HepG2 (cell line): ENCODE measurements around the gene NFATC2. TPM values are rescaled to one million over a fixed set of nuclear protein-coding genes. Genes with fewer than 3 reads are reported as not detected.
A peak's percentile ranks its signal among the peaks of the same experiment; 100 is the strongest.

ENCODE experiments used
- ATAC-seq: fragments of 200-7000 bp; cut with Tn5 transposase; 3 replicates; pipeline ENCODE4 v1.9.1; 2020; ENCODE audit warnings: mild to moderate bottlenecking, moderate library complexity
- BruUV-seq: library from RNA; stranded (reverse); fragments of 400-500 nt; replicated peaks from 2 replicates; lab custom pipeline; 2021; lab: Mats Ljungman, UMichigan
- CTCF ChIA-PET: fragments of 300-600 bp; formaldehyde crosslinking; extraction: SDS; loops from one replicate; lab custom pipeline; 2021; ENCODE audit warnings: low total read pairs, inconsistent platforms, low intra/inter-chr PET ratio; lab: Yijun Ruan, JAX
- POLR2A ChIA-PET: fragments of 350-600 bp; sonication (Branson Sonifier 250); formaldehyde crosslinking; loops from one replicate; lab custom pipeline; 2020; ENCODE audit warnings: antibody characterized with exemption, inconsistent platforms; lab: Yijun Ruan, JAX
- DNase-seq: peaks from one replicate; pipeline ENCODE4 v3.0.0-alpha.2; 2015; ENCODE audit warnings: low spot score
- FAIRE-seq: peaks from 3 replicates; lab custom pipeline; 2011; peaks lifted over from hg19 to GRCh38; lab: Jason Lieb, UNC
- H2AFZ ChIP-seq: one replicate; pipeline ENCODE4 v1.6.1; 2011; ENCODE audit warnings: low read length, inconsistent platforms
- H3K27ac ChIP-seq: fragments of 300-600 bp; 3 replicates; pipeline ENCODE4 v1.8.0; 2011; ENCODE audit warnings: mixed run types, mild to moderate bottlenecking, mixed read lengths, low read length, inconsistent platforms; ENCODE audit not compliant: insufficient read depth; ENCODE audit errors: extremely low read length
- H3K27me3 ChIP-seq, 2 experiments: fragments of 200-600 bp in 1 of 2; 2 replicates in 1 of 2; 3 replicates in 1 of 2; pipeline versions ENCODE4 v1.6.0 to v1.8.0; 2011; ENCODE audit warnings: low read length in 2 of 2, mild to moderate bottlenecking in 2 of 2, moderate library complexity in 2 of 2, inconsistent platforms in 1 of 2; ENCODE audit not compliant: insufficient read depth in 2 of 2, control insufficient read depth in 1 of 2
- H3K36me3 ChIP-seq, 2 experiments: fragments of 200-600 bp in 1 of 2; replicated peaks in 1 of 2; 2 replicates in 1 of 2; 3 replicates in 1 of 2; pipeline versions ENCODE4 v1.5.1 to v1.8.0; 2011; ENCODE audit warnings: low read length in 2 of 2, inconsistent platforms in 1 of 2; ENCODE audit not compliant: insufficient read depth in 2 of 2, control insufficient read depth in 1 of 2
- H3K4me1 ChIP-seq: 2 replicates; pipeline ENCODE4 v1.5.1; 2012; ENCODE audit warnings: low read length, inconsistent platforms; ENCODE audit not compliant: insufficient read depth
- H3K4me2 ChIP-seq: 2 replicates; pipeline ENCODE4 v1.6.0; 2011; ENCODE audit warnings: low read depth, low read length, inconsistent platforms
- H3K4me3 ChIP-seq, 3 experiments: fragments of 200-600 bp in 1 of 3; sonication (generic), shearing (Covaris generic) in 1 of 3; replicated peaks in 1 of 3; 2 replicates each; pipeline ENCODE4 v1.5.1; 2011 to 2016; ENCODE audit warnings: low read length in 3 of 3, inconsistent platforms in 2 of 3, low read depth in 2 of 3, mild to moderate bottlenecking in 2 of 3, control low read depth in 1 of 3, mixed read lengths in 1 of 3; ENCODE audit not compliant: insufficient read depth in 1 of 3
- H3K79me2 ChIP-seq: one replicate; pipeline ENCODE4 v1.6.1; 2011; ENCODE audit warnings: low read length, inconsistent platforms; ENCODE audit not compliant: insufficient read depth
- H3K9ac ChIP-seq: 2 replicates; pipeline ENCODE4 v1.6.0; 2011; ENCODE audit warnings: mild to moderate bottlenecking, low read depth, low read length, inconsistent platforms; ENCODE audit not compliant: insufficient read depth
- H3K9me3 ChIP-seq: 2 replicates; pipeline ENCODE4 v1.5.1; 2012; ENCODE audit warnings: mild to moderate bottlenecking, low read length
- H4K20me1 ChIP-seq: 2 replicates; pipeline ENCODE4 v1.6.0; 2011; ENCODE audit warnings: inconsistent platforms, mild to moderate bottlenecking, low read length, moderate library complexity; ENCODE audit not compliant: insufficient read depth
- ATAD3A ChIP-seq: sonication (generic); formaldehyde crosslinking; IDR thresholded peaks from 2 replicates; pipeline ENCODE4 v1.4.0; 2020; ENCODE audit warnings: missing genetic modification reagents
- ISL2 ChIP-seq: sonication (generic); formaldehyde crosslinking; IDR thresholded peaks from 2 replicates; pipeline ENCODE4 v1.5.0; 2020; ENCODE audit warnings: missing genetic modification reagents
- MAFF ChIP-seq: IDR thresholded peaks from 2 replicates; pipeline ENCODE4 v1.6.1; 2011; ENCODE audit warnings: low read depth, low read length, improper control_type of control experiment
- MAFK ChIP-seq, 2 experiments: IDR thresholded peaks in 1 of 2; conservative IDR thresholded peaks in 1 of 2; 2 replicates each; pipeline ENCODE4 v1.6.1; 2011; ENCODE audit warnings: improper control_type of control experiment in 2 of 2, low read length in 2 of 2
- REXO4 ChIP-seq: sonication (generic); formaldehyde crosslinking; IDR thresholded peaks from 2 replicates; pipeline ENCODE4 v1.8.0; 2022; ENCODE audit warnings: missing genetic modification reagents, mild to moderate bottlenecking, borderline replicate concordance
- ZNF101 ChIP-seq: sonication (generic); formaldehyde crosslinking; IDR thresholded peaks from 2 replicates; pipeline ENCODE4 v1.4.0; 2020; ENCODE audit warnings: mild to moderate bottlenecking, low read depth, missing genetic modification reagents, borderline replicate concordance
- ZNF232 ChIP-seq: sonication (generic); formaldehyde crosslinking; IDR thresholded peaks from 2 replicates; pipeline ENCODE4 v1.4.0; 2020; ENCODE audit warnings: missing genetic modification reagents, borderline replicate concordance
- ZNF605 ChIP-seq: sonication (generic); formaldehyde crosslinking; IDR thresholded peaks from 2 replicates; pipeline ENCODE4 v1.8.0; 2022; ENCODE audit warnings: mild to moderate bottlenecking, missing genetic modification reagents
- WGBS: methylation state at CpG from one replicate; pipeline ENCODE4 v1.1.6; 2017; ENCODE audit warnings: low lambda C conversion rate; 5-methylcytosine and 5-hydroxymethylcytosine counted together
- in situ Hi-C: cut with HindIII; loops from 2 replicates; pipeline ENCODE4 v1.10.0; 2017; ENCODE audit warnings: low pct_unique_long_range_greater_than_20kb; ENCODE audit not compliant: extremely low pct_ligation_motif_present
- intact Hi-C: fragments of 100-400 bp; cut with micrococcal nuclease; formaldehyde crosslinking; loops from one replicate; pipeline ENCODE4 v1.10.0; 2022; ENCODE audit not compliant: unreplicated experiment
- polyA plus RNA-seq, 8 experiments: library from polyadenylated mRNA; depleted of rRNA in 3 of 8; stranded (reverse) in 7 of 8; unstranded in 1 of 8; fragments of >200 nt; fragmentation: Illumina TruSeq in 4 of 8; extraction: Trizol in 4 of 8; gene quantifications; 2 replicates each; pipeline versions ENCODE4 v1.2.1 to v1.2.3, GENCODE V29; 2011 to 2016; ENCODE audit warnings: low read depth in 4 of 8, missing spikeins in 1 of 8, mixed read lengths in 1 of 8; ENCODE audit not compliant: insufficient read depth in 1 of 8
- total RNA-seq, 5 experiments: library from RNA; depleted of rRNA; stranded (reverse); fragments of >200 nt; fragmentation: Illumina TruSeq; extraction: Trizol; gene quantifications; 2 replicates each; pipeline ENCODE4 v1.2.3, GENCODE V29; 2016; ENCODE audit warnings: low read depth in 1 of 5
- TF ChIP-seq, protein P1 (sequence below): sonication (generic); formaldehyde crosslinking; IDR thresholded peaks from 2 replicates; pipeline ENCODE4 v1.4.0; 2020; ENCODE audit warnings: mild to moderate bottlenecking, missing genetic modification reagents

The NFATC2 gene
- total and polyA plus RNA-seq, 2 of the 13 experiments (the other 11 are each of a cell fraction or from before 2014, with no cell fraction given) = 1.9 to 3.3 TPM

DNA sequence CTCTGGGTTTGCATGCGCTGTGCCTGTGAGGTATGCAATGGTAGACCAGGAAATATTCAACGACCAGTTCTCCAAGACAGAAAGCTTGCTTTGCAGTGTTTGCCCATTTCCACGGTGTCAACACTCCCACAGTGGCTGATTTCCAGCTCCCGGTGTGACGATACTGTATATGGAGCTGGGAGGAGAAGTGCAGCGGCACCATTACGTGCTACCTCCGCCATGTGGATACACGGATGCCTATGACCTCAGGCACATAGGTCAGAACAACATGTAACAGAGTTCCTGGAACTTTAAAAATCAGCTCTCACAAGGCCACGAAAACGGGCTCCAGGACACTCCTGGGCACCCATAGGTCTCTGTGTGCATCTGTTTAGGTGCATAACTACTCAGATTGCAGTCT lies 51.1 kb downstream of the NFATC2 start:
- ATAC-seq (no peak), FAIRE-seq (no peak)
- H3K27ac ChIP-seq = no peak overlapping the region
- in situ Hi-C loops = no loop called here
- no peak overlapping the region for H2AFZ ChIP-seq
- no peaks in the 10 kb centered on the region for H3K79me2 ChIP-seq
- BruUV-seq = no TSS peak
- POLR2A ChIA-PET = no interaction called here
- no peaks in the 10 kb centered on the region for H3K27me3 ChIP-seq
- H3K36me3 ChIP-seq = peaks cover 2 to 3% of the 10 kb centered on the region in 2 experiments; a peak in 1 of 5 replicates
- no peaks in the 10 kb centered on the region for H4K20me1 ChIP-seq
- peak; percentile 30; the same call in 1 of the 2 replicates for TF ChIP-seq ZNF605 (CRISPR knock-in tag)
- TF ChIP-seq ISL2 (CRISPR knock-in tag) = no peak
- TF ChIP-seq, protein P1, sequence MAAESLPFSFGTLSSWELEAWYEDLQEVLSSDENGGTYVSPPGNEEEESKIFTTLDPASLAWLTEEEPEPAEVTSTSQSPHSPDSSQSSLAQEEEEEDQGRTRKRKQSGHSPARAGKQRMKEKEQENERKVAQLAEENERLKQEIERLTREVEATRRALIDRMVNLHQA (CRISPR knock-in tag) = no peak
- no peak for TF ChIP-seq ZNF232
- TF ChIP-seq ATAD3A = no peak
- no peak for TF ChIP-seq REXO4 (CRISPR knock-in tag)
- TF ChIP-seq, all 625 proteins: peak for 1
- H3K4me1 ChIP-seq = no peaks in the 10 kb centered on the region
- no peak overlapping the region for H3K9ac ChIP-seq
- H3K4me3 ChIP-seq = no peak overlapping the region
- WGBS = 95% methylated on average over 11 of the region's 11 CpGs
- intact Hi-C loops = loop anchor here (5.0 kb wide), 1 partner anchor 471 kb away; no protein-coding TSS in a partner anchor
- no peaks in the 10 kb centered on the region for H3K9me3 ChIP-seq
- CTCF ChIA-PET = no interaction called here
- H3K4me2 ChIP-seq = no peak overlapping the region
- DNase-seq = no peak

DNA sequence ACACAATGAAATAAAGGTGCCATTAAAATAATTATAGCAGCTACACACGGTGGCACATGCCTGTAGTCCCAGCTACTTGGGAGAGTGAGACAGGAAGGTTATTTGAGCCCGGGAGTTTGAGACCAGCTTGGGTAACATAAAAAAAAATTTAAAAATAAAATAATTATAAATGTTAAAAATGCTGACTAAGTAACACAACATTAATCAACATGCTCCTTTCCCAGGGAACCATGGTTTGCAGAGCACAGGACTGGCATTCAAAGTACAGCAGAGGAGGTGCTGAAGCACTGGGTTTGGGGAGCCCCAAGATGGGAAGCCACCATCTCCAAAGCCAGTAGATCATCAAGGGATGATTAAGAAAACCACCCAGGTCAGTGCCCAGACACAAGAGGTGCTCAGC lies 51.9 kb downstream of the NFATC2 start:
- BruUV-seq = no TSS peak
- no peak for FAIRE-seq

More for the DNA sequence above, 51.9 kb downstream of the NFATC2 start:
- CTCF ChIA-PET = no interaction called here
- no peaks in the 10 kb centered on the region for H3K4me1 ChIP-seq
- intact Hi-C loops (loop anchor here (5.0 kb wide), 1 partner anchor 472 kb away; no protein-coding TSS in a partner anchor), in situ Hi-C loops (no loop called here)
- H3K27ac ChIP-seq = no peak overlapping the region
- no peaks in the 10 kb centered on the region for H3K79me2 ChIP-seq
- no peaks in the 10 kb centered on the region for H3K9me3 ChIP-seq
- no peak for DNase-seq
- ATAC-seq = no peak
- peak; percentile 72 for TF ChIP-seq MAFF
- peak; percentile 73 to 89; a peak in 3 of 4 replicates for TF ChIP-seq MAFK (conservative IDR thresholded peaks at IDR 0.05 in 1 of 2, IDR thresholded peaks at IDR 0.05 in 1 of 2; ENCODE audit: low read length in 2 of 2)
- TF ChIP-seq ZNF101 (CRISPR knock-in tag) = no peak
- no peak overlapping the region for H3K9ac ChIP-seq
- H3K36me3 ChIP-seq = peaks cover 2 to 3% of the 10 kb centered on the region in 2 experiments; a peak in 1 of 5 replicates
- H2AFZ ChIP-seq = no peak overlapping the region
- no peaks in the 10 kb centered on the region for H3K27me3 ChIP-seq
- H3K4me3 ChIP-seq = no peak overlapping the region
- WGBS = 97% methylated on average over 2 of the region's 2 CpGs
- no peak overlapping the region for H3K4me2 ChIP-seq
- POLR2A ChIA-PET = no interaction called here
- H4K20me1 ChIP-seq = no peaks in the 10 kb centered on the region
